Measurements from ENCODE around the gene EPS8. TPM values are rescaled to one million over a fixed set of nuclear protein-coding genes. Genes with fewer than 3 reads are reported as not detected.

Gene EPS8
- total RNA-seq, 1 donor from 2014 or later: 35.3 TPM

DNA sequence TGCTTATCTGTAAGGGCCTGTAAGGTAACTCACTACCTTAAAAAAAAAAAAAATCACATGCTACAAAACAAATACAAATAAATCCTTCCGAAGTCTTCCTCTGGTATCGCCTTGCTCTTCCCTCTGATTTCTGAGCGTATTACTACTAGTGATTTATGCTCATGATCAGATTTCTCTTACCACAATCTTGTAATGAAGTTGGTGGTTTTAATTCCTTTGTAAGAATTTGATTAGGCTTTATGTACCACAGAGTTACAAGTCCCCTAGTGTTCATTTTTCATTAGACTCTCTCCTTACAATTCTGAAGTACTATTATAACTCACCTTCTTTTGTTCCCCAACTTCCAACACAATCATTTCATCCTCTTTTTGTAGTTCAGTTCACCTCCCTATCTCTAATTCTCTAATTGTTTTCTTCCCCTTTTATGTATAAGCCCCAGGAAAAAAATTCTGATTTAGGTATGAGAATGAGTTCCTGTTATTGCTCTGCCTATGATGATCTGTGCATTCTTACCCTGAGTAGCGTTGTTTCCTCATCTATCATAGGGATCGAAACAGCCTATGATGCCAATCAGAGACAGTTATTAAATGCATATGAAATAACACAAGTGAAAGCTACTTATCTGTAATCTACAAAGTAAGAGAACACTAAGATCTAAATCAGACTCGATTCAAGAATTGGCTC, 81.5 kb downstream of the EPS8 start:
- FAIRE-seq: no peak
- TF ChIP-seq, protein P1, sequence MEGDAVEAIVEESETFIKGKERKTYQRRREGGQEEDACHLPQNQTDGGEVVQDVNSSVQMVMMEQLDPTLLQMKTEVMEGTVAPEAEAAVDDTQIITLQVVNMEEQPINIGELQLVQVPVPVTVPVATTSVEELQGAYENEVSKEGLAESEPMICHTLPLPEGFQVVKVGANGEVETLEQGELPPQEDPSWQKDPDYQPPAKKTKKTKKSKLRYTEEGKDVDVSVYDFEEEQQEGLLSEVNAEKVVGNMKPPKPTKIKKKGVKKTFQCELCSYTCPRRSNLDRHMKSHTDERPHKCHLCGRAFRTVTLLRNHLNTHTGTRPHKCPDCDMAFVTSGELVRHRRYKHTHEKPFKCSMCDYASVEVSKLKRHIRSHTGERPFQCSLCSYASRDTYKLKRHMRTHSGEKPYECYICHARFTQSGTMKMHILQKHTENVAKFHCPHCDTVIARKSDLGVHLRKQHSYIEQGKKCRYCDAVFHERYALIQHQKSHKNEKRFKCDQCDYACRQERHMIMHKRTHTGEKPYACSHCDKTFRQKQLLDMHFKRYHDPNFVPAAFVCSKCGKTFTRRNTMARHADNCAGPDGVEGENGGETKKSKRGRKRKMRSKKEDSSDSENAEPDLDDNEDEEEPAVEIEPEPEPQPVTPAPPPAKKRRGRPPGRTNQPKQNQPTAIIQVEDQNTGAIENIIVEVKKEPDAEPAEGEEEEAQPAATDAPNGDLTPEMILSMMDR (IDR thresholded peaks at IDR 0.05; ENCODE audit: insufficient read depth, low read length, severe bottlenecking): no peak
- Histone ChIP-seq H3K36me3 (ENCODE audit: control insufficient read depth, insufficient read depth, low read length) (no peaks in the 10 kb centered on the region), H3K4me3 (ENCODE audit: low read depth, low read length) (no peak overlapping the region), H3K27me3 (ENCODE audit: control insufficient read depth, insufficient read depth, low read length) (no peaks in the 10 kb centered on the region)
- DNase-seq (ENCODE audit: low read depth): no peak

DNA sequence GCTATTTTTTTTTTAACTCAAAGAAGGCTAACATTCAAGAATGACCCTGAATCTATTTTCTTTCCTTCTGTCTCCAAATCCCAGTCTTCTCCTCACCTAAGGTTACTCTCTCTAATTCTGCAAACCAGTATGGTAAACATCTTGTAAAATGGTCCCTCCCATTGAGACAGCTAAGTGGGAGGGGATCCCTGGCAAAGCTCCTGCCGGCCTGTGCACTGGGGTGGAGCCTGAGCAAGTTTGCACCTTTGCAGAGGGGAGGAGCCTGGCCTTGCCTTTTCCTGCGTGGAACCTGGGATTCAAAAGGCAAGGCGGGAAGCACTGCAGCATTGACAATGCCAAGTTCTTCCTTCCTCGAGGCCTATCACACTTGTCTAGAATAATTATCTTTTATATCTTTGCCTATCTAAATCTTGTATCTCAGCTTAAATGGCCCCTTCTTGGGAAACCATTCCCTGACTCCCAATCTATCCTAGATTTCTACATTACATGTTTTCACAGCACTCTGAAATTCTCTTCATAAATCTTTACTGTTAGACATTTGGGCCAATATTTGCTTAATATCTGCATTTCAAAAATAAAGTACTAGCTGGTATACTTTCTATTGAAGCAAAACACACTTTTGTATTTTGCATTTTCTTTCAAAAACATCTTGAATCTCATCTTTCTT, 83.0 kb downstream of the EPS8 start:
- no peaks in the 10 kb centered on the region for H3K27me3 ChIP-seq (ENCODE audit: control insufficient read depth, insufficient read depth, low read length)
- TF ChIP-seq, protein P1 (IDR thresholded peaks at IDR 0.05; ENCODE audit: insufficient read depth, low read length, severe bottlenecking): no peak
- H3K36me3 ChIP-seq (ENCODE audit: control insufficient read depth, insufficient read depth, low read length): no peaks in the 10 kb centered on the region
- no peak for DNase-seq (ENCODE audit: low read depth)
- H3K4me3 ChIP-seq (ENCODE audit: low read depth, low read length): no peak overlapping the region
- FAIRE-seq: no peak

DNA sequence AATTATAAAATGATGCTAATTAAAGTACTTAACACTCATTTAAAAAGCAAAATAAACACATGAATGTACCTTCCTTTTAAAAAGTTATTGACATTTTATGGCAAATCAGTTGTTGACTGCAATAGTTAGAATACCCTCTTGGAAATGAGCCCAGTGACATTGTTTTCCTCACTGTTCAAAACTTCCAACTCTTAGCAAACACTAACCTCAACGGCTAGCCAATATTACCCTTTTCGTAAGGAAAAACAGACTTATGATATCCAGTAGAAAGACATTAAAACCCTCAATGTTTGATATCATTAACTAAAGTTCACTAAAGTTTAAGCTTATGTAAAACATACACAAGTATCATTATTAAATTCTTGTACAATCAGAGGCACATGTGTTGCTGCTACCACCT, 83.6 kb downstream of the EPS8 start:
- FAIRE-seq (no peak), DNase-seq (ENCODE audit: low read depth) (no peak)
- Histone ChIP-seq H3K27me3 (ENCODE audit: control insufficient read depth, insufficient read depth, low read length) (no peaks in the 10 kb centered on the region), H3K4me3 (ENCODE audit: low read depth, low read length) (no peak overlapping the region), H3K36me3 (ENCODE audit: control insufficient read depth, insufficient read depth, low read length) (no peaks in the 10 kb centered on the region)
- TF ChIP-seq, protein P1 (IDR thresholded peaks at IDR 0.05; ENCODE audit: insufficient read depth, low read length, severe bottlenecking): no peak

DNA sequence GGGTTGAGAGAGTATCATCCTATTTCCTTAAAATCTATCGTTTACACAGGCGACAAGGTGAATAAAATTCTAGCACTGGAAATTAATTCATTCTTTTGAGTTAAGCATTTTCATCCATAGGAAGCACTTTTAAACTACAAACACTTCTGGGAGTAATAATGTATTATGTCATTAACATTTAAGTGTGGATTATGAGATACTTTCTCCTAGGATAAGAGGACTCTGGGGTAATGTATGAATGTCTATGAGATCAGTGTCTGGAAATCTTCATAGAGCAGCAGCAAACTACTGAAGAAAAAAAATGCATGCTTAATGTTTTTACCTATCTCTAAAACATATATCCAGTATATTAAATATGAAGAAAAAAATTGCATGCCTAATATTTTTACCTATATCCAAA, 86.9 kb downstream of the EPS8 start:
- no peaks in the 10 kb centered on the region for H3K36me3 ChIP-seq (ENCODE audit: control insufficient read depth, insufficient read depth, low read length)
- TF ChIP-seq, protein P1 (IDR thresholded peaks at IDR 0.05; ENCODE audit: insufficient read depth, low read length, severe bottlenecking): no peak
- no peaks in the 10 kb centered on the region for H3K27me3 ChIP-seq (ENCODE audit: control insufficient read depth, insufficient read depth, low read length)
- DNase-seq (ENCODE audit: low read depth) (no peak), FAIRE-seq (no peak)
- H3K4me3 ChIP-seq (ENCODE audit: low read depth, low read length): no peak overlapping the region

DNA sequence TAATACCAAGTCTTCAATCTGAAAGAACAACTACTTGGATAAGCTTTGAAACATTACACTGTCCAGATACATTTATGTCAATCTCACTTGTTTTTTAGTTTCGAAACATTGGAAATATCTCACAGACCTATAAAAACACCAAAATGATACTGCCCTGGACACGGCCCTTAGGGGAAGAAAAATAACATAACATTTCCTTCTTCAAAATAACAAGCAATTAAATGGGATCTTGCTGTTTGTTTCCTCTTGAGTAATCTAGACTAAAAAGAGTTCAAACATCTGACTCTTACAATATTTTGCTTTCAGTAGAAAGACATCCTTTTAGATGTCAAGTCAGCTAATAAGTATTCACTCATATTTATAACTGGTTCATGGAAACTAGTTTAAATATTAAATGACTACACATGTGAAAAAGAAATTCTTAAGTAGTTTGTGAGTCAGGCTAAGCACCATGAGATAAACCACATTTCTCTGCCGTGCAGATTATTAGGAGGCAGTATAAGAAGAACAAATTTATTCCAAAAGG, 87.5 kb downstream of the EPS8 start:
- H3K4me3 ChIP-seq (ENCODE audit: low read depth, low read length): no peak overlapping the region
- TF ChIP-seq, protein P1 (IDR thresholded peaks at IDR 0.05; ENCODE audit: insufficient read depth, low read length, severe bottlenecking): no peak
- FAIRE-seq: no peak
- no peaks in the 10 kb centered on the region for H3K27me3 ChIP-seq (ENCODE audit: control insufficient read depth, insufficient read depth, low read length)
- no peaks in the 10 kb centered on the region for H3K36me3 ChIP-seq (ENCODE audit: control insufficient read depth, insufficient read depth, low read length)
- peak; percentile 54 for DNase-seq (ENCODE audit: low read depth)
